HepG2 (cell line): Measurements from ENCODE around the gene KDM1B. TPM values are rescaled to one million over a fixed set of nuclear protein-coding genes. Genes with fewer than 3 reads are reported as not detected.

ENCODE experiments used
- ATAC-seq: fragments of 200-7000 bp; cut with Tn5 transposase; 3 replicates; pipeline ENCODE4 v1.9.1; 2020; ENCODE audit warnings: mild to moderate bottlenecking, moderate library complexity
- BruUV-seq: library from RNA; stranded (reverse); fragments of 400-500 nt; replicated peaks from 2 replicates; lab custom pipeline; 2021; lab: Mats Ljungman, UMichigan
- CTCF ChIA-PET: fragments of 300-600 bp; formaldehyde crosslinking; extraction: SDS; loops from one replicate; lab custom pipeline; 2021; ENCODE audit warnings: low total read pairs, inconsistent platforms, low intra/inter-chr PET ratio; lab: Yijun Ruan, JAX
- POLR2A ChIA-PET: fragments of 350-600 bp; sonication (Branson Sonifier 250); formaldehyde crosslinking; loops from one replicate; lab custom pipeline; 2020; ENCODE audit warnings: antibody characterized with exemption, inconsistent platforms; lab: Yijun Ruan, JAX
- DNase-seq: peaks from one replicate; pipeline ENCODE4 v3.0.0-alpha.2; 2015; ENCODE audit warnings: low spot score
- FAIRE-seq: peaks from 3 replicates; lab custom pipeline; 2011; peaks lifted over from hg19 to GRCh38; lab: Jason Lieb, UNC
- H2AFZ ChIP-seq: one replicate; pipeline ENCODE4 v1.6.1; 2011; ENCODE audit warnings: low read length, inconsistent platforms
- H3K27ac ChIP-seq: fragments of 300-600 bp; 3 replicates; pipeline ENCODE4 v1.8.0; 2011; ENCODE audit warnings: mixed run types, mild to moderate bottlenecking, mixed read lengths, low read length, inconsistent platforms; ENCODE audit not compliant: insufficient read depth; ENCODE audit errors: extremely low read length
- H3K27me3 ChIP-seq, 2 experiments: fragments of 200-600 bp in 1 of 2; 2 replicates in 1 of 2; 3 replicates in 1 of 2; pipeline versions ENCODE4 v1.6.0 to v1.8.0; 2011; ENCODE audit warnings: low read length in 2 of 2, mild to moderate bottlenecking in 2 of 2, moderate library complexity in 2 of 2, inconsistent platforms in 1 of 2; ENCODE audit not compliant: insufficient read depth in 2 of 2, control insufficient read depth in 1 of 2
- H3K36me3 ChIP-seq, 2 experiments: fragments of 200-600 bp in 1 of 2; replicated peaks in 1 of 2; 2 replicates in 1 of 2; 3 replicates in 1 of 2; pipeline versions ENCODE4 v1.5.1 to v1.8.0; 2011; ENCODE audit warnings: low read length in 2 of 2, inconsistent platforms in 1 of 2; ENCODE audit not compliant: insufficient read depth in 2 of 2, control insufficient read depth in 1 of 2
- H3K4me1 ChIP-seq: 2 replicates; pipeline ENCODE4 v1.5.1; 2012; ENCODE audit warnings: low read length, inconsistent platforms; ENCODE audit not compliant: insufficient read depth
- H3K4me2 ChIP-seq: 2 replicates; pipeline ENCODE4 v1.6.0; 2011; ENCODE audit warnings: low read depth, low read length, inconsistent platforms
- H3K4me3 ChIP-seq, 3 experiments: fragments of 200-600 bp in 1 of 3; sonication (generic), shearing (Covaris generic) in 1 of 3; replicated peaks in 1 of 3; 2 replicates each; pipeline ENCODE4 v1.5.1; 2011 to 2016; ENCODE audit warnings: low read length in 3 of 3, inconsistent platforms in 2 of 3, low read depth in 2 of 3, mild to moderate bottlenecking in 2 of 3, control low read depth in 1 of 3, mixed read lengths in 1 of 3; ENCODE audit not compliant: insufficient read depth in 1 of 3
- H3K79me2 ChIP-seq: one replicate; pipeline ENCODE4 v1.6.1; 2011; ENCODE audit warnings: low read length, inconsistent platforms; ENCODE audit not compliant: insufficient read depth
- H3K9ac ChIP-seq: 2 replicates; pipeline ENCODE4 v1.6.0; 2011; ENCODE audit warnings: mild to moderate bottlenecking, low read depth, low read length, inconsistent platforms; ENCODE audit not compliant: insufficient read depth
- H3K9me3 ChIP-seq: 2 replicates; pipeline ENCODE4 v1.5.1; 2012; ENCODE audit warnings: mild to moderate bottlenecking, low read length
- H4K20me1 ChIP-seq: 2 replicates; pipeline ENCODE4 v1.6.0; 2011; ENCODE audit warnings: inconsistent platforms, mild to moderate bottlenecking, low read length, moderate library complexity; ENCODE audit not compliant: insufficient read depth
- ATF7-NPFF ChIP-seq: sonication (generic); formaldehyde crosslinking; IDR thresholded peaks from 2 replicates; pipeline ENCODE4 v1.8.1; 2023; ENCODE audit warnings: mild to moderate bottlenecking, low read depth, missing genetic modification reagents, moderate library complexity
- DMAP1 ChIP-seq: IDR thresholded peaks from 2 replicates; pipeline ENCODE4 v1.6.1; 2016
- GLI4 ChIP-seq: sonication (generic); formaldehyde crosslinking; IDR thresholded peaks from 2 replicates; pipeline ENCODE4 v1.5.1; 2020; ENCODE audit warnings: missing genetic modification reagents, mild to moderate bottlenecking, moderate library complexity, borderline replicate concordance
- HNRNPH1 ChIP-seq: fragments of 200-400 bp; formaldehyde crosslinking; optimal IDR thresholded peaks from 2 replicates; pipeline ENCODE3; 2017; ENCODE audit warnings: mild to moderate bottlenecking, low read depth, low read length
- KAT8 ChIP-seq: IDR thresholded peaks from 2 replicates; pipeline ENCODE4 v1.6.1; 2016; ENCODE audit warnings: missing genetic modification reagents, missing compliant biosample characterization
- PPARG ChIP-seq: conservative IDR thresholded peaks from 2 replicates; pipeline ENCODE4 v1.6.1; 2016; ENCODE audit warnings: missing biosample characterization, missing genetic modification reagents
- RFX3 ChIP-seq: IDR thresholded peaks from 2 replicates; pipeline ENCODE4 v1.6.1; 2016; ENCODE audit warnings: missing biosample characterization, missing genetic modification reagents
- SALL2 ChIP-seq: sonication (generic); formaldehyde crosslinking; IDR thresholded peaks from 2 replicates; pipeline ENCODE4 v1.8.1; 2023; ENCODE audit warnings: mild to moderate bottlenecking, missing genetic modification reagents, inconsistent platforms
- TAF1 ChIP-seq: sonication (generic); formaldehyde crosslinking; IDR thresholded peaks from 2 replicates; pipeline ENCODE4 v1.4.0; 2020; ENCODE audit warnings: missing genetic modification reagents
- ZNF10 ChIP-seq: sonication (generic); formaldehyde crosslinking; IDR thresholded peaks from 2 replicates; pipeline ENCODE4 v1.4.0; 2020; ENCODE audit warnings: mild to moderate bottlenecking, low read depth, missing genetic modification reagents, borderline replicate concordance
- ZNF138 ChIP-seq: sonication (generic); formaldehyde crosslinking; IDR thresholded peaks from 2 replicates; pipeline ENCODE4 v1.5.0; 2020; ENCODE audit warnings: mild to moderate bottlenecking, low read depth, missing genetic modification reagents
- ZNF780A ChIP-seq: sonication (generic); formaldehyde crosslinking; IDR thresholded peaks from 2 replicates; pipeline ENCODE4 v1.8.0; 2022; ENCODE audit warnings: mild to moderate bottlenecking, missing genetic modification reagents, moderate library complexity
- ZNF788 ChIP-seq: sonication (generic); formaldehyde crosslinking; IDR thresholded peaks from 2 replicates; pipeline ENCODE4 v1.5.0; 2020; ENCODE audit warnings: mild to moderate bottlenecking, missing genetic modification reagents, borderline replicate concordance
- WGBS: methylation state at CpG from one replicate; pipeline ENCODE4 v1.1.6; 2017; ENCODE audit warnings: low lambda C conversion rate; 5-methylcytosine and 5-hydroxymethylcytosine counted together
- in situ Hi-C: cut with HindIII; loops from 2 replicates; pipeline ENCODE4 v1.10.0; 2017; ENCODE audit warnings: low pct_unique_long_range_greater_than_20kb; ENCODE audit not compliant: extremely low pct_ligation_motif_present
- intact Hi-C: fragments of 100-400 bp; cut with micrococcal nuclease; formaldehyde crosslinking; loops from one replicate; pipeline ENCODE4 v1.10.0; 2022; ENCODE audit not compliant: unreplicated experiment
- polyA plus RNA-seq, 8 experiments: library from polyadenylated mRNA; depleted of rRNA in 3 of 8; stranded (reverse) in 7 of 8; unstranded in 1 of 8; fragments of >200 nt; fragmentation: Illumina TruSeq in 4 of 8; extraction: Trizol in 4 of 8; gene quantifications; 2 replicates each; pipeline versions ENCODE4 v1.2.1 to v1.2.3, GENCODE V29; 2011 to 2016; ENCODE audit warnings: low read depth in 4 of 8, missing spikeins in 1 of 8, mixed read lengths in 1 of 8; ENCODE audit not compliant: insufficient read depth in 1 of 8
- total RNA-seq, 5 experiments: library from RNA; depleted of rRNA; stranded (reverse); fragments of >200 nt; fragmentation: Illumina TruSeq; extraction: Trizol; gene quantifications; 2 replicates each; pipeline ENCODE4 v1.2.3, GENCODE V29; 2016; ENCODE audit warnings: low read depth in 1 of 5
- TF ChIP-seq, protein P1 (sequence below): sonication (generic); formaldehyde crosslinking; IDR thresholded peaks from 2 replicates; pipeline ENCODE4 v1.4.0; 2020; ENCODE audit warnings: missing genetic modification reagents
- TF ChIP-seq, protein P2 (sequence below): sonication (generic); formaldehyde crosslinking; IDR thresholded peaks from 2 replicates; pipeline ENCODE4 v1.5.1; 2020; ENCODE audit warnings: missing genetic modification reagents, mild to moderate bottlenecking, borderline replicate concordance
- TF ChIP-seq, protein P3 (sequence below): sonication (generic); formaldehyde crosslinking; IDR thresholded peaks from 2 replicates; pipeline ENCODE4 v1.5.1; 2020; ENCODE audit warnings: missing genetic modification reagents, mild to moderate bottlenecking, borderline replicate concordance

Gene KDM1B
- total and polyA plus RNA-seq, 2 of the 13 experiments (the other 11 are each of a cell fraction or from before 2014, with no cell fraction given) = 9.8 to 13.2 TPM

DNA sequence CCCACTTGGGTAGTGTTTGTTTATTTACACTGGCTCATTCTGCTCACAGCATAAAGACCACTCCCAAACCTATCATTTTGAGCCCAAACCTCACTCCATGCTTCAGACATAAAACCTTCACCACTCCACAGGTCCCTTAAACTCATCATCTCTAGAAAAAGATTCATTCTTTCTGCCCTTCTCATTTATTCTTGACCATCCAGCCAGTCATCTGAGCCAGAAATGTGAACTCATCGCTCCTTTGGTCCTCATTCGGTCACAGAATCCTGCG lies 12.7 kb upstream of the KDM1B start:
- H3K9me3 ChIP-seq = no peaks in the 10 kb centered on the region
- BruUV-seq = no TSS peak
- ChIA-PET POLR2A (interaction anchor here (1.4 kb wide), 1 partner anchor 12 kb away, joined by 5 read pairs; the partner anchor contains the start of genes KDM1B and TPMT), CTCF (no interaction called here)
- no peaks in the 10 kb centered on the region for H3K27me3 ChIP-seq
- no peaks in the 10 kb centered on the region for H4K20me1 ChIP-seq
- peaks cover 22% of the 10 kb centered on the region for H3K4me1 ChIP-seq
- FAIRE-seq (no peak), ATAC-seq (no peak), DNase-seq (no peak)
- H3K79me2 ChIP-seq = no peaks in the 10 kb centered on the region
- no peak overlapping the region for H3K9ac ChIP-seq
- peaks cover 5 to 24% of the 10 kb centered on the region in 2 experiments; a peak in 4 of 5 replicates for H3K36me3 ChIP-seq
- intact Hi-C loops = no loop called here
- H2AFZ ChIP-seq = no peak overlapping the region
- no peak overlapping the region for H3K4me3 ChIP-seq
- in situ Hi-C loops = no loop called here
- H3K4me2 ChIP-seq = no peak overlapping the region
- H3K27ac ChIP-seq = no peak overlapping the region
- 96% methylated on average over 3 of the region's 3 CpGs for WGBS
- TF ChIP-seq ZNF780A (CRISPR knock-in tag) = no peak
- no peak for TF ChIP-seq GLI4 (CRISPR knock-in tag)
- TF ChIP-seq TAF1 = no peak
- TF ChIP-seq SALL2 (CRISPR knock-in tag) = no peak
- TF ChIP-seq RFX3 (CRISPR knock-in tag) = no peak
- TF ChIP-seq DMAP1 = no peak
- TF ChIP-seq, protein P1, sequence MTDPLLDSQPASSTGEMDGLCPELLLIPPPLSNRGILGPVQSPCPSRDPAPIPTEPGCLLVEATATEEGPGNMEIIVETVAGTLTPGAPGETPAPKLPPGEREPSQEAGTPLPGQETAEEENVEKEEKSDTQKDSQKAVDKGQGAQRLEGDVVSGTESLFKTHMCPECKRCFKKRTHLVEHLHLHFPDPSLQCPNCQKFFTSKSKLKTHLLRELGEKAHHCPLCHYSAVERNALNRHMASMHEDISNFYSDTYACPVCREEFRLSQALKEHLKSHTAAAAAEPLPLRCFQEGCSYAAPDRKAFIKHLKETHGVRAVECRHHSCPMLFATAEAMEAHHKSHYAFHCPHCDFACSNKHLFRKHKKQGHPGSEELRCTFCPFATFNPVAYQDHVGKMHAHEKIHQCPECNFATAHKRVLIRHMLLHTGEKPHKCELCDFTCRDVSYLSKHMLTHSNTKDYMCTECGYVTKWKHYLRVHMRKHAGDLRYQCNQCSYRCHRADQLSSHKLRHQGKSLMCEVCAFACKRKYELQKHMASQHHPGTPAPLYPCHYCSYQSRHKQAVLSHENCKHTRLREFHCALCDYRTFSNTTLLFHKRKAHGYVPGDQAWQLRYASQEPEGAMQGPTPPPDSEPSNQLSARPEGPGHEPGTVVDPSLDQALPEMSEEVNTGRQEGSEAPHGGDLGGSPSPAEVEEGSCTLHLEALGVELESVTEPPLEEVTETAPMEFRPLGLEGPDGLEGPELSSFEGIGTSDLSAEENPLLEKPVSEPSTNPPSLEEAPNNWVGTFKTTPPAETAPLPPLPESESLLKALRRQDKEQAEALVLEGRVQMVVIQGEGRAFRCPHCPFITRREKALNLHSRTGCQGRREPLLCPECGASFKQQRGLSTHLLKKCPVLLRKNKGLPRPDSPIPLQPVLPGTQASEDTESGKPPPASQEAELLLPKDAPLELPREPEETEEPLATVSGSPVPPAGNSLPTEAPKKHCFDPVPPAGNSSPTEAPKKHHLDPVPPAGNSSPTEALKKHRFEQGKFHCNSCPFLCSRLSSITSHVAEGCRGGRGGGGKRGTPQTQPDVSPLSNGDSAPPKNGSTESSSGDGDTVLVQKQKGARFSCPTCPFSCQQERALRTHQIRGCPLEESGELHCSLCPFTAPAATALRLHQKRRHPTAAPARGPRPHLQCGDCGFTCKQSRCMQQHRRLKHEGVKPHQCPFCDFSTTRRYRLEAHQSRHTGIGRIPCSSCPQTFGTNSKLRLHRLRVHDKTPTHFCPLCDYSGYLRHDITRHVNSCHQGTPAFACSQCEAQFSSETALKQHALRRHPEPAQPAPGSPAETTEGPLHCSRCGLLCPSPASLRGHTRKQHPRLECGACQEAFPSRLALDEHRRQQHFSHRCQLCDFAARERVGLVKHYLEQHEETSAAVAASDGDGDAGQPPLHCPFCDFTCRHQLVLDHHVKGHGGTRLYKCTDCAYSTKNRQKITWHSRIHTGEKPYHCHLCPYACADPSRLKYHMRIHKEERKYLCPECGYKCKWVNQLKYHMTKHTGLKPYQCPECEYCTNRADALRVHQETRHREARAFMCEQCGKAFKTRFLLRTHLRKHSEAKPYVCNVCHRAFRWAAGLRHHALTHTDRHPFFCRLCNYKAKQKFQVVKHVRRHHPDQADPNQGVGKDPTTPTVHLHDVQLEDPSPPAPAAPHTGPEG (CRISPR knock-in tag) = no peak
- TF ChIP-seq, protein P2, sequence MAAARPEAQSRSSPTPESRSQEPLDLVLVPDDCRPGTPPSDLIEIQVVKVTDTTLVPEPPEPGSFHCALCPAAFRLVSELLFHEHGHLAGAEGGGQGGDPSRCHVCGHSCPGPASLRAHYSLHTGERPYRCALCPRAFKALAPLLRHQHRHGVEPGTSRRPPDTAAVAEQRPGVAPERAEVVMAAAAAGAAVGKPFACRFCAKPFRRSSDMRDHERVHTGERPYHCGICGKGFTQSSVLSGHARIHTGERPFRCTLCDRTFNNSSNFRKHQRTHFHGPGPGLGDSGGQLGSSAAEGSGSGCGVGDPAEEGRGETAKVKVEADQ (CRISPR knock-in tag) = no peak
- TF ChIP-seq, protein P3, sequence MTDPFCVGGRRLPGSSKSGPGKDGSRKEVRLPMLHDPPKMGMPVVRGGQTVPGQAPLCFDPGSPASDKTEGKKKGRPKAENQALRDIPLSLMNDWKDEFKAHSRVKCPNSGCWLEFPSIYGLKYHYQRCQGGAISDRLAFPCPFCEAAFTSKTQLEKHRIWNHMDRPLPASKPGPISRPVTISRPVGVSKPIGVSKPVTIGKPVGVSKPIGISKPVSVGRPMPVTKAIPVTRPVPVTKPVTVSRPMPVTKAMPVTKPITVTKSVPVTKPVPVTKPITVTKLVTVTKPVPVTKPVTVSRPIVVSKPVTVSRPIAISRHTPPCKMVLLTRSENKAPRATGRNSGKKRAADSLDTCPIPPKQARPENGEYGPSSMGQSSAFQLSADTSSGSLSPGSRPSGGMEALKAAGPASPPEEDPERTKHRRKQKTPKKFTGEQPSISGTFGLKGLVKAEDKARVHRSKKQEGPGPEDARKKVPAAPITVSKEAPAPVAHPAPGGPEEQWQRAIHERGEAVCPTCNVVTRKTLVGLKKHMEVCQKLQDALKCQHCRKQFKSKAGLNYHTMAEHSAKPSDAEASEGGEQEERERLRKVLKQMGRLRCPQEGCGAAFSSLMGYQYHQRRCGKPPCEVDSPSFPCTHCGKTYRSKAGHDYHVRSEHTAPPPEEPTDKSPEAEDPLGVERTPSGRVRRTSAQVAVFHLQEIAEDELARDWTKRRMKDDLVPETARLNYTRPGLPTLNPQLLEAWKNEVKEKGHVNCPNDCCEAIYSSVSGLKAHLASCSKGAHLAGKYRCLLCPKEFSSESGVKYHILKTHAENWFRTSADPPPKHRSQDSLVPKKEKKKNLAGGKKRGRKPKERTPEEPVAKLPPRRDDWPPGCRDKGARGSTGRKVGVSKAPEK = no peak
- TF ChIP-seq PPARG (CRISPR knock-in tag) = no peak
- no peak for TF ChIP-seq ATF7-NPFF (CRISPR knock-in tag)
- TF ChIP-seq KAT8 (CRISPR knock-in tag) = no peak
- TF ChIP-seq ZNF788 = no peak
- no peak for TF ChIP-seq ZNF138
- TF ChIP-seq ZNF10 (CRISPR knock-in tag) = no peak
- TF ChIP-seq HNRNPH1 = no peak
